ENCODE results near the gene SBK2.
A peak's percentile ranks its signal among the peaks of the same experiment; 100 is the strongest.
"Not testable (repeated sequence)": the region's sequence is repeated elsewhere in the genome, so short reads cannot be mapped to it uniquely, and the experiment has no call there.

The SBK2 gene

GRCh38 chr19:55498246-55498840, 38.6 kb downstream of the SBK2 start:
- no peak for DNase-seq

GRCh38 chr19:55497763-55498162, 39.2 kb downstream of the SBK2 start:
- no peak for DNase-seq

DNA sequence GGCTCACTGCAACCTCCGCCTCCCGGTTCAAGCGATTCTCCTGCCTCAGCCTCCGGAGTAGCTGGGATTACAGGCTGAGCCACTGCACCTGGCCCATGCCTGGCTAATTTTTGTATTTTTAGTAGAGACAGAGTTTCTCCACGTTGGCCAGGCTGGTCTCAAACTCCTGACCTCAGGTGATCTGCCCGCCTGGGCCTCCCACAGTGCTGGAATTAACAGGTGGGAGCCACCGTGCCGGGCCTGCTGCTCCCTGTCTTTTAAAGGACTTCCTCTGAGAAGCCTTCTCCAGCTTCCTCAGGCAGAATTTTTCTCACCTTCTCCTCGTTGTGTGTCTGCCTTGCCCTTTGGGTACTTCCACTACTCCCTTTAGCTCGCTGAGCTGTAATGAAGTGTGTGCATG, 40.1 kb downstream of the SBK2 start:
- DNase-seq, result not testable (repeated sequence)

- no peak for DNase-seq
Measured at GRCh38 chr19:55495646-55496349, 41.1 kb downstream of the SBK2 start.

- DNase-seq, result peak; percentile 76
Measured at GRCh38 chr19:55494172-55494761, 42.7 kb downstream of the SBK2 start.

DNA sequence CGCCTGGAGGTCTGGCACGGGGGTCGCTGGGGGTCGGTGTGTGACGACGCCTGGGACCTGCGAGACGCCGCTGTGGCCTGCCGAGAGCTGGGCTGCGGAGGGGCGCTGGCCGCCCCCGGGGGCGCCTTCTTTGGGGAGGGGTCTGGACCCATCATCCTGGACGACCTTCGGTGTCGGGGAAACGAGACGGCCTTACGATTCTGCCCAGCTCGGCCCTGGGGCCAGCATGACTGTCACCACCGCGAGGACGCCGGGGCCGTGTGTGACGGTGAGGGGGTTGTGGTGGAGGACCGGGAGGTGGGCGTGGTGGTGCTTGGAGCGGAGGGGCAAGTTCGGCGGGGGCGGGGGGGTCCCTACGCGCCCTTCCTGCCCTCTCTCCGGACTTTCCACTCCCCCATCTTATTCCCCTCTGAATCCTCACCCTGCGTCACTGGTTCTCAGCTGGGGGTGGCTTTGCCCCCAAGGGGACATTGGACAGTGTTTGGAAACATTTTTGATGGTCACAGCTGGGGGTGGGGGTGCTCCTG, 43.2 kb downstream of the SBK2 start:
- DNase-seq, result no peak

DNA sequence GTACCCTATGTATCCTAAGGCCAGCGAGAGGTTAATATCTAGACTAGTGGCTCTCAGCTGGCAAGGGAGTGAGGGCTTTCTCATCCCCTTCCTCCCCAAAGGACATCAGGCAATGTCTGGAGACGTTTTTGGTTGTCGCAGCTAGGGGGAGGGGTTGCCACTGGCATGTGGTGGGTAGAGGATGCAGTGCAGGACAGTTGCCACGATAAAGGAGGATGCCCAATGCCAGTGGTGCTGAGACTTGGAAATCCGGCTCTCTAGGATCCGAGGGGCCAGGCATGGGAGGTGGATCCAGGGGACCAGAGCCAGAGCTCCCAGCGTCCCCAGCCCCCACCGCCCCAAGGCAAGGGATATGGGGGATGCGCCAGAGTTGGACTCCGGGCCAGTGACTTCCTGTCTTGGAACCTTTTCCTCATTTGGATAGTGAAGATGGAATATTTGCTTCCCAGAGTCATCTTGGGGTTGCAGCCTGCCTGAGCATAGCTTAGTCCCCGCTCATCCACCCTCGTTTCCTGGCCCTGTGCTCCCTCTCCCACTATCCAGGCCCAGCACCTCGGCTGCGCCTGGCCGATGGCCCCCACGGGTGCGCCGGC, 43.8 kb downstream of the SBK2 start:
- no peak for DNase-seq

DNA sequence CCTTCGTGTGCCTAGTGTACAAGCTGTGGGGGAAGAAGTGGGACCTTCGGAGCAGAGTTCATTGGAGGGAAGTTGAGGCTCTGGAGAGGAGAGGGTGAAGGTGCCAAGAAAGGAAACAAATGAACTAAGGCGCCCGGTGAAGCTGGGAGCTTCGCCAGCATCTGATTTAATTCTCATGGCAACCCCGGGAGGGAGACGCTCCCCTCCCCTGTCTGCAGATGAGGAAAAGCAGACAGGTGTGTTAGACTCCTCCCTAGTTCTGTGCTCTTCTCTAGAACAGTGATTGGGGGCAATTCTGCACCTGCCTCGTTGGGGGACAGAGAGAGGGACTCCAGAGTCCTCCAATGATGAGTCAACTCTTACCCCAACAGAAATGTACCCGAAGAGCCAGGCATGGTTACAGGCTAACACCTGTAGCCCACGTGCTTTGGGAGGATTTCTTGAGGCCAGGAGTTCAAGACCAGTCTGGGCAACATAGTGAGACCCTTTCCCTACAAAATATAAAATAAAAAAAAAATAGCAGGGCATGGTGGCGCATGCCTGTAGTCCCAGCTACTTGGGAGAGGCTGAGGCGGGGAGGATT, 44.5 kb downstream of the SBK2 start:
- no peak for DNase-seq

GRCh38 chr19:55491546-55492360, 45.2 kb downstream of the SBK2 start:
- DNase-seq, result no peak

DNA sequence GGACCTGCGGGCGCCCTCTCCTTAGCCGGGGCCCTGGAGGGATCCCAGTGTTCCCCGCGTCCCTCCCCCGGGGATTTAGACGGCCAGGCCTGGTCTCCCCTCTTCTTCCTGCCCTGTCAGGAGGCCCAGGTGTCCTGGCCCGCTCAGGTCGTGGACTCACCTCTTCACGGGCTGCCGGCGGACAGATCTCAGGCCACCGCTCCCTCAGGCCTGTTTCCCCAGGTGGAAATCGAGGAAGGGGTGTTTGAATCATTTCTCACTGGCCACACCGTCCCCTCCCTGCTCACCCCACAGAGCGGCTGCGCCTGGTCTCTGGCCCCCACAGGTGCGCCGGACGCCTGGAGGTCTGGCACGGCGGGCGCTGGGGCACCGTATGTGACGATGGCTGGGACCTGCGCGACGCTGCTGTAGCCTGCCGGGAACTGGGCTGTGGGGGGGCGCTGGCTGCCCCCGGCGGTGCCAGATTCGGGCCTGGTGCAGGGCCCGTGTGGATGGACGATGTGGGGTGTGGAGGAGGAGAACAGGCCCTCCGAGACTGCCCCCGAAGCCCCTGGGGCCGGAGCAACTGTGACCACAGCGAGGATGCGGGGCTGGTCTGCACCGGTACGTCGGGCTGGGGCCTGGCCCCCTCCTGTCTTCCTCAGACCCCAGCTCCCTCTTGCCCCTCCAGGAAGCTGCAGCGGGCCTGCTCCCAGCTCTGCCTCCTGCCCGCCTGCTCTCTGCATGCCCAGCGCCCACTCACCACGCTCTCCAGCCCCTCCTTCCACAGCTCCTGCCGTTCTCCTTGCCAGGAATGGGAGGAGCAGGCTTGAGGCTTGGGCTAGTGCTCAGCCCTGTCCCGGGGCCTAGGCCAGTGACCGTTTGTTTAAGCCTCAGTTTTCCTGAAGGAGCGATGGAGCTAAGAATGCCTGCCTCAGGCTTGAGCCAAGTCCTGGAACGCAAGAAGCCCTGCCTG, 46.2 kb downstream of the SBK2 start:
- DNase-seq, result no peak

- no peak for DNase-seq
Measured at GRCh38 chr19:55489711-55490477, 47.0 kb downstream of the SBK2 start.

DNA sequence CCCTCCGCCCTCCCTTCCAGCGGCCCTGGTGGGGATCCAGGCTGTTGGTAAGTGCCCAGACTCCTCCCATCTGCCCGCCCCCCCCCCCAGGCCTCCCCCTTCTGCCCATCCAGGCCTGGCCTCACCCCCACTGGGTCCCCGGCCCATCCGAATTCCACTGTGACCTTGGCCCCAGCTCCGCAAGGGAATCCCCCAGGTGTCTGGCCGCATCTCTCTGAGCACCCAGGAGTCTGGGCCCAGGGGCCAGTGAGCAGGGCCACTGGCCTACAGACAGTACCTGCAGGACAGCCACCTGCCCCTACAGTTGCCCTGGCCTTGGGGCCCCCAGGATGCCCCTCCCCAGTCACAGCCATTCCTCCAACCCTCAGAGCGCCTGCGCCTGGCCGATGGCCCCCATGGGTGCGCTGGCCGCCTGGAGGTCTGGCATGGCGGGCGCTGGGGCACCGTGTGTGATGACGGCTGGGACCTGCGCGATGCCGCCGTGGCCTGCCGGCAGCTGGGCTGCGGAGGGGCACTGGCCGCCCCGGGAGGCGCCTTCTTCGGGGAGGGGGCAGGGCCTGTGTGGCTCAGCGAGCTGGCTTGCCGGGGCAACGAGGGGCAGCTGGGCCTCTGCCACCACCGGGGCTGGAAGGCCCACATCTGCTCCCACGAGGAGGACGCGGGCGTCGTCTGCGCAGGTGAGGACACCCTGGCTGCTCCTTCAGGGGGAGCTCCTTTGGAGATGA, 47.8 kb downstream of the SBK2 start:
- DNase-seq, result no peak

DNA sequence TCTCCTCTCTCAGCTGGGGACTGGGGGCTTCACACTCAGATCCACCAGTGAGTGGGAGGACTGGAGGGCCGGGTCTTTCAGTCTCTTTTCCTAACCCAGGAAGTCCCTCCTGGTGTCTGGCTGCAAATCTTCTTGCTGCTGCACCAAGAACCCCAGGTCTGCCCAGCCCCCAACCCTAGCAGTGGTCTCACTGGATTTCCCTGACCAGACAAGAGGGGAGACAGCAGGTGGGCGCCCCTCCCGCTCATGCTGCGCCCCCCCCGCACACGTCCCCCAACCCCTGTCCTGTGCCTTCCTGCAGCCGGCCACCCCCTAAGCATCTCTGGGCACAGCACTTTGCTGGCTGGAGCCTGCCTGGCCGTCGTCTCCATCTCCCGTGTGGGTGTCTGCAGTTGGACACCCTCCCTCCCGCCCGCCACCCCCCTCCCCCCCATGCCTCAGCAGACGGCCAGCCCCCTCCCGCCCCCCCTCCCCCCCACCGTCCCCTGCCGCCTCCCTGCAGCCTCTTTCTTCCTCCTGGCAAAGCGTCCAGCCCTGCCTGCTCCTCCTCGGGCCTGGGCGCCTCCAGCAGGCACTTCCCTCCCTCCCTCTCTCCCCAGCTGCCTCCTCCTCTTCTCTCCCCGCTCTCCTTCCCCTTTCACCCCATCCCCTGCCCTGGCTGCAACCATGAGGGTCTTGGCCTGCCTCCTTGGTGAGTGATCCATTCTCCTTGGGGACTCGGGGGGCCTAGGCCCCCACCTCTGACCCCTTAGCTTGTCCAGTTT, 48.8 kb downstream of the SBK2 start, which contains the start of gene SSC5D:
Gene SSC5D, plus strand, starts transcription at position 513 of the 764 bp plus-strand sequence. Its CDS starts 154 bp downstream, at position 667.
- no peak for DNase-seq

DNA sequence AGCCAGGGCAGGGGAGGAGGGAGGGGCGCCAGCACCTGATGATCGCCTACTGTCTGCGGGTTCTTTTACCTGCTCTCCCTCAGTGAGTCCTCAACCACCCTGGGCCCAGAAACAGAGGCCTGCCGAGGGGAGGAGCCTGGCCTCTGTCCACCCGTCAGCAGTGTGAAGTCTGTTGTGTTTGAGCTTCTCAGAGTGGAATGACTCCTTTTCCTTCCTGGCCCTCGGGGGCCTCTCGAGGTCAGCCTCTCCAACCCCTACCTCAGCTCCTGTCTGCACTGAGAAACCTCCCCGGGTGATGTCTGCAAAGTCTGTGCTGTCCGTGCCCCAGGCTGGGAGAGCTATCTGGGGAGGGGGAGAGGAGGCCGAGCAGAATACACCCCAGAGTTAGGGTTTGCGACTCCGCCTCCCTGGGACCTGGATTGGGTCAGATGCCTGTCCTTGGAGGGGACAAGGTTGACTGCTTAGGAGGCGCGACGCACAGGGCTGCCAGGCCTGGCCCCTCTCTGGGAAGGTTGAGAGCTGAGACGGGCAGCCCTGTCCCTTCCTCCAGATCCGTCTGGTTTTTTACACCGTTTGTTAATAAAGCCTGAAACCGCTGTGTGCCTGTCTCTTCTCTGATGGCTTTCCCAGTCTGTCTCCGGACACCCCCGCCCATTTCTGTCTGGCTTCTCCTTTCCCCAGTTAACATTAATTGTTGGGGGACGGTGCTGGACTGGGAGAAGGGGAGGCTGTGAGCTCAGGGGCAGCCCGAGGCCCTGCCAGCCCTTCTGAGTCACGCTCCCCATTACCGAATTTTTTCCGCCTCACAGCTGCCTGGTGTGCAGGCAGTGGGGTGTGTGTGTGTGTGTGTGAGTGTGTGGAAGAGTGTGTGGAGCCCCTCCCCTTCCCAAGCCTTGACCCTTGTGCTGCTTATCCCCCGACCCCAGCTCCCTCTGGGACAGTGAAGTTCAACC, 49.7 kb downstream of the SBK2 start:
- peak; percentile 92 for DNase-seq

DNA sequence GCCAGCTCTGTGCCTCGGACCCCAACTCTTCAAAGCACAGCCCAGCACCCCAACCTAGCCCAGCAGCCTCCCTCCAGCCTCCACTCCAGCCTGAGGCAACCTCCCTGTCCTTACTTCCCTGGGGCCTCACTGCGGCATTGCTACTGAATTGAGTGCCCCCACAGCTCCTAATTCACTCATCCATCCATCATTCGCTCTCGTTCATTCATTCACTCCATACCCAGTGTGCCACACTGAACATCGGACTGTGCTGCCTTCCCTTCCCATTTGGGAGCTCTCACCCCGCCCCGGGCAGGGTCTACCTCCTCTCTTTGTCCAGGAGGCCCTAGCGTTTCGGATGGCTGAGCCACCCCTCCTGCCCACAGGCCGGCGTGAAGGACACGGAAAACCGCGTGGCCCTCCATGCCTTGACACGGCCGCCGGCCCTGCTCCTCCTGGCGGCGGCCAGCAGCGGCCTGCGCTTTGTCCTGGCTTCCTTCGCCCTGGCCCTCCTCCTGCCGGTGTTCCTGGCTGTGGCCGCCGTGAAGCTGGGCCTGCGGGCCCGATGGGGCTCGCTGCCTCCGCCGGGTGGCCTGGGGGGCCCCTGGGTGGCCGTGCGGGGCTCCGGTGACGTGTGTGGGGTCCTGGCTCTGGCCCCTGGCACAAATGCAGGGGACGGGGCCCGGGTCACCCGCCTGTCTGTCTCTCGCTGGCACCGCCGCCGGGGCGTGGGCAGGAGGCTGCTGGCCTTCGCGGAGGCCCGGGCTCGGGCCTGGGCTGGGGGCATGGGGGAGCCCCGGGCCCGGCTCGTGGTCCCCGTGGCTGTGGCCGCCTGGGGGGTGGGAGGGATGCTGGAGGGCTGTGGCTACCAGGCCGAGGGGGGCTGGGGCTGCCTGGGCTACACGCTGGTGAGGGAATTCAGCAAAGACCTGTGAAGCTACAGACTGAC, 50.6 kb downstream of the SBK2 start:
- no peak for DNase-seq

- DNase-seq, result no peak
Measured at GRCh38 chr19:55485439-55486011, 51.4 kb downstream of the SBK2 start.
